ENCODE measurements around the gene SF3A2.

The SF3A2 gene

DNA sequence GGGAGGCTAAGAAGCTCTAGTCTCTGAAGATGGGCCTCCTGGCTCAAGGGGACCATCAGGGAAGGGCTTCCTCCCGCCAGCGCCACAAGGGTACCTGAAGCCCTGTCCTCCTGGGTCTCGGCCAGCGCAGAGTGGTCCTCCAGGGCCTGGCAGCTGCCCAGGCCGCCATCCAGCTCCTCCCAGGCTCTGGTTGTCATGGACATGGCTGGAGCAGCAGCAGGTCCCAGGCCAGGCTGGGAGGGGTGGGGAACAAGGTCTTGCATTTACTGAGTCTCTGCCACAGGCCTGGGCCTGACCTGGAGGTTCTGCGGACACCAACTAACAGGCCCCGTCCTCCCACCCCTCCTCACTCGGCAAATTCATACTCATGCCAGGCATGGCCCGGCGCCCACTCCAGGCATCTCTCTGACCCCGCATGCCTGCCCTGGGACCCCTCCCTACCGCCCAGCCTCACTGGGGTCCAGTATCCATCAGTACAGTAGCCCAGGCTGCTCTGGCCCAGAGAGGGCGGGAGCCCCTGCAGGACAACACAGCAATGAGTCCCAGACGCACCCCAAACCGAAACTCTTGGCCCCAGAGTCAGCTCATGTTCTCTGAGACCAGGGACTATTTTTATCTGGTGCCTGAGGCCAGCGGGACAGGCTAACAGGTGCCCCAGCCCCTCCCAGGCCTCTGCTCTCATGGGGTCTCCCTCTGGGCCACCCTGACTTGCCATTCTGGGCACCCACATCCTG lies 18.7 kb downstream of the SF3A2 start (continued):
- TF ChIP-seq PPARA (CRISPR knock-in tag; IDR thresholded peaks at IDR 0.05; ENCODE audit: borderline replicate concordance) = no peak
- no peak for TF ChIP-seq ZFP3 (CRISPR knock-in tag; IDR thresholded peaks at IDR 0.05)
- no peak for TF ChIP-seq CSRNP3 (CRISPR knock-in tag; IDR thresholded peaks at IDR 0.05)

GRCh38 chr19:2255982-2256685 lies 19.5 kb downstream of the SF3A2 start, which contains the start of gene JSRP1:
Gene JSRP1, minus strand, starts transcription at chr19:2256417. Its CDS starts 1,103 bp downstream, at chr19:2255314.
- peak; percentile 71 for ATAC-seq

GRCh38 chr19:2259336-2259735 lies 22.7 kb downstream of the SF3A2 start:
- no peak for ATAC-seq
- no peak for TF ChIP-seq PPARA (CRISPR knock-in tag; IDR thresholded peaks at IDR 0.05; ENCODE audit: borderline replicate concordance)
- TF ChIP-seq, protein P1, sequence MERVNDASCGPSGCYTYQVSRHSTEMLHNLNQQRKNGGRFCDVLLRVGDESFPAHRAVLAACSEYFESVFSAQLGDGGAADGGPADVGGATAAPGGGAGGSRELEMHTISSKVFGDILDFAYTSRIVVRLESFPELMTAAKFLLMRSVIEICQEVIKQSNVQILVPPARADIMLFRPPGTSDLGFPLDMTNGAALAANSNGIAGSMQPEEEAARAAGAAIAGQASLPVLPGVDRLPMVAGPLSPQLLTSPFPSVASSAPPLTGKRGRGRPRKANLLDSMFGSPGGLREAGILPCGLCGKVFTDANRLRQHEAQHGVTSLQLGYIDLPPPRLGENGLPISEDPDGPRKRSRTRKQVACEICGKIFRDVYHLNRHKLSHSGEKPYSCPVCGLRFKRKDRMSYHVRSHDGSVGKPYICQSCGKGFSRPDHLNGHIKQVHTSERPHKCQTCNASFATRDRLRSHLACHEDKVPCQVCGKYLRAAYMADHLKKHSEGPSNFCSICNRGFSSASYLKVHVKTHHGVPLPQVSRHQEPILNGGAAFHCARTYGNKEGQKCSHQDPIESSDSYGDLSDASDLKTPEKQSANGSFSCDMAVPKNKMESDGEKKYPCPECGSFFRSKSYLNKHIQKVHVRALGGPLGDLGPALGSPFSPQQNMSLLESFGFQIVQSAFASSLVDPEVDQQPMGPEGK (CRISPR knock-in tag; IDR thresholded peaks at IDR 0.05; ENCODE audit: borderline replicate concordance) = no peak
- TF ChIP-seq SNAI2 (CRISPR knock-in tag; IDR thresholded peaks at IDR 0.05) = no peak
- TF ChIP-seq TOX (CRISPR knock-in tag; IDR thresholded peaks at IDR 0.05; ENCODE audit: borderline replicate concordance) = no peak
- TF ChIP-seq ZFP3 (CRISPR knock-in tag; IDR thresholded peaks at IDR 0.05) = no peak
- no peak for TF ChIP-seq ZC3H10 (CRISPR knock-in tag; IDR thresholded peaks at IDR 0.05)
- no peak for TF ChIP-seq ZNF565 (CRISPR knock-in tag; conservative IDR thresholded peaks at IDR 0.05; ENCODE audit: low read depth)
- no peak for TF ChIP-seq CSRNP3 (CRISPR knock-in tag; IDR thresholded peaks at IDR 0.05)

More at GRCh38 chr19:2255982-2256685, 19.5 kb downstream of the SF3A2 start, which contains the start of gene JSRP1:
- TF ChIP-seq, protein P1 (CRISPR knock-in tag; IDR thresholded peaks at IDR 0.05; ENCODE audit: borderline replicate concordance) = no peak

GRCh38 chr19:2260341-2260805 lies 23.7 kb downstream of the SF3A2 start:
- no peak for ATAC-seq

More at GRCh38 chr19:2260341-2260805, 23.7 kb downstream of the SF3A2 start:
- TF ChIP-seq, protein P1 (CRISPR knock-in tag; IDR thresholded peaks at IDR 0.05; ENCODE audit: borderline replicate concordance) = no peak
- TF ChIP-seq ZC3H10 (CRISPR knock-in tag; IDR thresholded peaks at IDR 0.05) = no peak
- no peak for TF ChIP-seq CSRNP3 (CRISPR knock-in tag; IDR thresholded peaks at IDR 0.05)
- no peak for TF ChIP-seq SNAI2 (CRISPR knock-in tag; IDR thresholded peaks at IDR 0.05)
- no peak for TF ChIP-seq PPARA (CRISPR knock-in tag; IDR thresholded peaks at IDR 0.05; ENCODE audit: borderline replicate concordance)
- no peak for TF ChIP-seq ISL1 (CRISPR knock-in tag; IDR thresholded peaks at IDR 0.05)
- TF ChIP-seq ZNF8 (CRISPR knock-in tag; IDR thresholded peaks at IDR 0.05) = no peak
- TF ChIP-seq ZNF565 (CRISPR knock-in tag; conservative IDR thresholded peaks at IDR 0.05; ENCODE audit: low read depth) = no peak
- TF ChIP-seq ZFP3 (CRISPR knock-in tag; IDR thresholded peaks at IDR 0.05) = no peak
- TF ChIP-seq ESRRG (CRISPR knock-in tag; IDR thresholded peaks at IDR 0.05) = no peak
